Gastroesophageal sphincter (tissue), 3 donors: ENCODE measurements around the gene BCAP29.

Source experiments
- CTCF ChIP-seq, 4 experiments: fragments of 200-600 bp in 2 of 4; fragments of 450-650 bp in 2 of 4; sonication (generic) in 1 of 4; IDR thresholded peaks; one replicate each; pipeline ENCODE4 v1.5.1; 2017 to 2019; ENCODE audit warnings: antibody characterized with exemption in 4 of 4, mild to moderate bottlenecking in 2 of 4, moderate library complexity in 2 of 4
- POLR2AphosphoS5 ChIP-seq: sonication (generic); formaldehyde crosslinking; IDR thresholded peaks from one replicate; pipeline ENCODE4 v1.6.1; 2017; ENCODE audit warnings: antibody characterized with exemption

GRCh38 chr7:107643407-107643806, 63.4 kb downstream of the BCAP29 start:
- TF ChIP-seq CTCF (IDR thresholded peaks at IDR 0.05) (no peak), POLR2AphosphoS5 (no peak)
